MM.1S (cell line): ENCODE results near the gene SHISA8.

ENCODE experiments used
- DNase-seq: peaks from one replicate; pipeline ENCODE4 v3.0.0-alpha.2; 2015
- H2AFZ ChIP-seq: fragments of 300-600 bp; sonication (generic); 2 replicates; pipeline ENCODE4 v1.6.0; 2016; ENCODE audit warnings: antibody characterized with exemption, low read length
- H3F3A ChIP-seq: fragments of 300-600 bp; sonication (generic); 2 replicates; pipeline ENCODE4 v1.6.1; 2016; ENCODE audit warnings: mild to moderate bottlenecking, antibody characterized with exemption, low read length, moderate library complexity, mixed read lengths; ENCODE audit not compliant: insufficient read depth
- H3K27ac ChIP-seq: fragments of 300-600 bp; sonication (generic); 2 replicates; pipeline ENCODE4 v1.5.1; 2016; ENCODE audit warnings: mild to moderate bottlenecking, low read length
- H3K27me3 ChIP-seq: fragments of 300-600 bp; sonication (generic); replicated peaks from 2 replicates; pipeline ENCODE4 v1.6.0; 2016; ENCODE audit warnings: low read length; ENCODE audit not compliant: insufficient read depth
- H3K36me3 ChIP-seq: fragments of 300-600 bp; sonication (generic); replicated peaks from 2 replicates; pipeline ENCODE4 v1.6.1; 2016; ENCODE audit warnings: mild to moderate bottlenecking, low read length, mixed read lengths; ENCODE audit not compliant: insufficient read depth
- H3K4me1 ChIP-seq: fragments of 300-600 bp; sonication (generic); 2 replicates; pipeline ENCODE4 v1.6.1; 2016; ENCODE audit warnings: low read length, mixed read lengths
- H3K4me2 ChIP-seq: fragments of 300-600 bp; sonication (generic); 2 replicates; pipeline ENCODE4 v1.6.0; 2016; ENCODE audit warnings: low read depth, low read length
- H3K4me3 ChIP-seq: fragments of 300-600 bp; sonication (generic); 2 replicates; pipeline ENCODE4 v1.5.1; 2016; ENCODE audit warnings: low read length, mixed read lengths
- H3K79me2 ChIP-seq: fragments of 300-600 bp; sonication (generic); 2 replicates; pipeline ENCODE4 v1.6.1; 2016; ENCODE audit warnings: mixed run types, low read length, mixed read lengths
- H3K9ac ChIP-seq: fragments of 300-600 bp; sonication (generic); 2 replicates; pipeline ENCODE4 v1.6.1; 2016; ENCODE audit warnings: low read length, mixed read lengths
- H3K9me2 ChIP-seq: fragments of 300-600 bp; sonication (generic); replicated peaks from 2 replicates; pipeline ENCODE4 v1.6.1; 2016; ENCODE audit warnings: mild to moderate bottlenecking, low read length, mixed read lengths; ENCODE audit not compliant: insufficient read depth
- H3K9me3 ChIP-seq: fragments of 300-600 bp; sonication (generic); replicated peaks from 2 replicates; pipeline ENCODE4 v1.6.1; 2016; ENCODE audit warnings: mild to moderate bottlenecking, low read length, mixed read lengths; ENCODE audit not compliant: insufficient read depth
- H4K20me1 ChIP-seq: fragments of 300-600 bp; sonication (generic); 2 replicates; pipeline ENCODE4 v1.6.1; 2016; ENCODE audit warnings: mild to moderate bottlenecking, low read length, moderate library complexity, mixed read lengths; ENCODE audit not compliant: insufficient read depth
- CTCF ChIP-seq: fragments of 300-600 bp; sonication (generic); IDR thresholded peaks from 2 replicates; pipeline ENCODE4 v1.5.1; 2016; ENCODE audit warnings: antibody characterized with exemption, low read length, mixed read lengths
- EZH2 ChIP-seq: fragments of 300-600 bp; sonication (generic); optimal IDR thresholded peaks from 2 replicates; pipeline ENCODE3; 2017; ENCODE audit warnings: low read depth, mild to moderate bottlenecking, antibody characterized with exemption, low read length, mixed read lengths
- EZH2phosphoT487 ChIP-seq: fragments of 300-600 bp; sonication (generic); IDR thresholded peaks from 2 replicates; pipeline ENCODE4 v1.6.1; 2018; ENCODE audit warnings: antibody characterized with exemption, low read length

Gene SHISA8

GRCh38 chr22:41868556-41868955, 46.3 kb downstream of the SHISA8 start:
- Histone ChIP-seq H3K9ac (no peak overlapping the region), H3K9me3 (no peaks in the 10 kb centered on the region), H3F3A (no peaks in the 10 kb centered on the region), H3K27ac (no peak overlapping the region), H3K4me1 (no peaks in the 10 kb centered on the region), H3K36me3 (peaks cover 29% of the 10 kb centered on the region), H2AFZ (no peak overlapping the region), H3K4me2 (no peak overlapping the region), H3K9me2 (no peaks in the 10 kb centered on the region), H3K4me3 (no peak overlapping the region), H3K79me2 (peaks cover 67% of the 10 kb centered on the region), H4K20me1 (peaks cover 16% of the 10 kb centered on the region), H3K27me3 (no peaks in the 10 kb centered on the region)
- no peak for DNase-seq
- TF ChIP-seq EZH2phosphoT487 (no peak), EZH2 (no peak), CTCF (no peak)

GRCh38 chr22:41863472-41863871, 51.4 kb downstream of the SHISA8 start:
- Histone ChIP-seq H3K4me1 (no peaks in the 10 kb centered on the region), H3K27ac (no peak overlapping the region), H2AFZ (no peak overlapping the region), H3K9ac (no peak overlapping the region), H3K9me3 (no peaks in the 10 kb centered on the region), H3F3A (no peaks in the 10 kb centered on the region), H3K4me2 (no peak overlapping the region), H3K36me3 (peaks cover 15% of the 10 kb centered on the region; the same call in 1 of the 2 replicates), H3K79me2 (peaks cover 95% of the 10 kb centered on the region), H3K9me2 (no peaks in the 10 kb centered on the region), H3K4me3 (no peak overlapping the region), H4K20me1 (peaks cover 53% of the 10 kb centered on the region), H3K27me3 (no peaks in the 10 kb centered on the region)
- DNase-seq, result no peak
- TF ChIP-seq CTCF, result no peak
- TF ChIP-seq EZH2, result no peak
- TF ChIP-seq EZH2phosphoT487, result no peak

GRCh38 chr22:41862530-41863266, 52.2 kb downstream of the SHISA8 start:
- peaks cover 60% of the 10 kb centered on the region for H4K20me1 ChIP-seq
- H3K4me3 ChIP-seq, result no peak overlapping the region
- H3K36me3 ChIP-seq, result peaks cover 15% of the 10 kb centered on the region; the same call in 1 of the 2 replicates
- DNase-seq, result no peak
- peaks cover 95% of the 10 kb centered on the region for H3K79me2 ChIP-seq
- H3K4me1 ChIP-seq, result no peaks in the 10 kb centered on the region
- no peaks in the 10 kb centered on the region for H3K9me3 ChIP-seq
- no peak overlapping the region for H3K9ac ChIP-seq
- H3K27ac ChIP-seq, result no peak overlapping the region
- no peak overlapping the region for H2AFZ ChIP-seq
- TF ChIP-seq EZH2phosphoT487 (no peak), EZH2 (no peak), CTCF (no peak)
- H3K4me2 ChIP-seq, result no peak overlapping the region
- H3F3A ChIP-seq, result no peaks in the 10 kb centered on the region
- H3K9me2 ChIP-seq, result no peaks in the 10 kb centered on the region
- no peaks in the 10 kb centered on the region for H3K27me3 ChIP-seq
